HepG2 (cell line): ENCODE results near the gene NUDT22. TPM values are rescaled to one million over a fixed set of nuclear protein-coding genes. Genes with fewer than 3 reads are reported as not detected.

Experiments
- ASH2L ChIP-seq: fragments of 300-600, 200-600 bp; sonication (generic); IDR thresholded peaks from 2 replicates; pipeline ENCODE4 v1.7.0; 2017; ENCODE audit warnings: low read depth, mild to moderate bottlenecking, moderate library complexity, mixed read lengths, low read length; ENCODE audit not compliant: insufficient read length
- DRAP1 ChIP-seq: IDR thresholded peaks from 2 replicates; pipeline ENCODE4 v1.6.1; 2016; ENCODE audit warnings: missing genetic modification reagents, missing compliant biosample characterization
- HMGXB4 ChIP-seq, 2 experiments: sonication (generic) in 1 of 2; formaldehyde crosslinking in 1 of 2; IDR thresholded peaks; 2 replicates each; pipeline versions ENCODE4 v1.4.0 to v1.6.1; 2018 to 2020; ENCODE audit warnings: missing genetic modification reagents in 2 of 2, borderline replicate concordance in 1 of 2, low read depth in 1 of 2, mild to moderate bottlenecking in 1 of 2, missing biosample characterization in 1 of 2
- HNRNPLL ChIP-seq: fragments of 200-400 bp; formaldehyde crosslinking; IDR thresholded peaks from 2 replicates; pipeline ENCODE4 v1.6.1; 2017; ENCODE audit warnings: mild to moderate bottlenecking, low read depth, low read length; ENCODE audit not compliant: poor library complexity, severe bottlenecking
- KDM5B ChIP-seq: sonication (generic); formaldehyde crosslinking; IDR thresholded peaks from 2 replicates; pipeline ENCODE4 v1.4.0; 2020; ENCODE audit warnings: missing genetic modification reagents, mild to moderate bottlenecking, borderline replicate concordance
- KLF11 ChIP-seq: IDR thresholded peaks from 2 replicates; pipeline ENCODE4 v1.6.1; 2016; ENCODE audit warnings: missing compliant biosample characterization
- MIER2 ChIP-seq: IDR thresholded peaks from 2 replicates; pipeline ENCODE4 v1.6.1; 2016; ENCODE audit warnings: missing biosample characterization, missing genetic modification reagents
- NFIB ChIP-seq: sonication (generic); formaldehyde crosslinking; IDR thresholded peaks from 2 replicates; pipeline ENCODE4 v1.9.0; 2021; ENCODE audit warnings: missing genetic modification reagents, mild to moderate bottlenecking, borderline replicate concordance
- ZBTB26 ChIP-seq: IDR thresholded peaks from 2 replicates; pipeline ENCODE4 v1.6.1; 2016; ENCODE audit warnings: missing compliant biosample characterization, missing genetic modification reagents, borderline replicate concordance
- ZBTB49 ChIP-seq: sonication (generic); formaldehyde crosslinking; IDR thresholded peaks from 2 replicates; pipeline ENCODE4 v1.4.0; 2020; ENCODE audit warnings: missing genetic modification reagents, borderline replicate concordance
- ZNF230 ChIP-seq: sonication (generic); formaldehyde crosslinking; IDR thresholded peaks from 2 replicates; pipeline ENCODE4 v1.4.0; 2020; ENCODE audit warnings: mild to moderate bottlenecking, missing genetic modification reagents
- ZNF263 ChIP-seq: sonication (generic); formaldehyde crosslinking; IDR thresholded peaks from 2 replicates; pipeline ENCODE4 v1.4.0; 2020; ENCODE audit warnings: missing genetic modification reagents
- ZNF264 ChIP-seq: sonication (generic); formaldehyde crosslinking; IDR thresholded peaks from 2 replicates; pipeline ENCODE4 v1.4.0; 2020; ENCODE audit warnings: missing genetic modification reagents
- ZNF331 ChIP-seq: sonication (generic); formaldehyde crosslinking; IDR thresholded peaks from 2 replicates; pipeline ENCODE4 v1.4.0; 2020; ENCODE audit warnings: missing genetic modification reagents
- ZNF550 ChIP-seq: sonication (generic); formaldehyde crosslinking; IDR thresholded peaks from 2 replicates; pipeline ENCODE4 v1.4.0; 2020; ENCODE audit warnings: mild to moderate bottlenecking, missing genetic modification reagents, borderline replicate concordance
- ZNF557 ChIP-seq: sonication (generic); formaldehyde crosslinking; IDR thresholded peaks from 2 replicates; pipeline ENCODE4 v1.4.0; 2020; ENCODE audit warnings: missing genetic modification reagents
- ZNF607 ChIP-seq: sonication (generic); formaldehyde crosslinking; IDR thresholded peaks from 2 replicates; pipeline ENCODE4 v1.5.1; 2020; ENCODE audit warnings: missing genetic modification reagents, mild to moderate bottlenecking, borderline replicate concordance
- ZNF710 ChIP-seq: sonication (generic); formaldehyde crosslinking; IDR thresholded peaks from 2 replicates; pipeline ENCODE4 v1.5.0; 2020; ENCODE audit warnings: mild to moderate bottlenecking, missing genetic modification reagents, borderline replicate concordance
- polyA plus RNA-seq, 8 experiments: library from polyadenylated mRNA; depleted of rRNA in 3 of 8; stranded (reverse) in 7 of 8; unstranded in 1 of 8; fragments of >200 nt; fragmentation: Illumina TruSeq in 4 of 8; extraction: Trizol in 4 of 8; gene quantifications; 2 replicates each; pipeline versions ENCODE4 v1.2.1 to v1.2.3, GENCODE V29; 2011 to 2016; ENCODE audit warnings: low read depth in 4 of 8, missing spikeins in 1 of 8, mixed read lengths in 1 of 8; ENCODE audit not compliant: insufficient read depth in 1 of 8
- total RNA-seq, 5 experiments: library from RNA; depleted of rRNA; stranded (reverse); fragments of >200 nt; fragmentation: Illumina TruSeq; extraction: Trizol; gene quantifications; 2 replicates each; pipeline ENCODE4 v1.2.3, GENCODE V29; 2016; ENCODE audit warnings: low read depth in 1 of 5

NUDT22 gene
- total and polyA plus RNA-seq, 2 of the 13 experiments (the other 11 are each of a cell fraction or from before 2014, with no cell fraction given): 33.5 to 39.8 TPM

- peak; percentile 67; the same call in 1 of the 2 replicates for TF ChIP-seq KLF11 (CRISPR knock-in tag)
- TF ChIP-seq HMGXB4 (CRISPR knock-in tag; IDR thresholded peaks at IDR 0.05; ENCODE audit: borderline replicate concordance in 1 of 2, low read depth in 1 of 2): peak; percentile 2 to 79; a peak in 1 of 4 replicates
- no peak for TF ChIP-seq MIER2 (CRISPR knock-in tag)
- peak; percentile 39; the same call in 1 of the 2 replicates for TF ChIP-seq ZNF263 (CRISPR knock-in tag)
- TF ChIP-seq ZNF264 (CRISPR knock-in tag): peak; percentile 56; the same call in 1 of the 2 replicates
- no peak for TF ChIP-seq ZNF550 (CRISPR knock-in tag)
- 0 out of 2 replicates have a peak, but pooled peaks have one; percentile 49 for TF ChIP-seq ZNF607 (CRISPR knock-in tag)
- peak; percentile 51 for TF ChIP-seq ASH2L
- no peak for TF ChIP-seq ZBTB49
- TF ChIP-seq ZBTB26 (CRISPR knock-in tag): peak; percentile 97; the same call in 1 of the 2 replicates
- TF ChIP-seq ZNF710: 0 out of 2 replicates have a peak, but pooled peaks have one; percentile 42
- TF ChIP-seq KDM5B: no peak
- no peak for TF ChIP-seq NFIB (CRISPR knock-in tag)
- peak; percentile 72; the same call in 1 of the 2 replicates for TF ChIP-seq ZNF557
- peak; percentile 95 for TF ChIP-seq DRAP1 (CRISPR knock-in tag)
- TF ChIP-seq ZNF230 (CRISPR knock-in tag): no peak
- peak; percentile 44; the same call in 1 of the 2 replicates for TF ChIP-seq ZNF331
- peak; percentile 76 for TF ChIP-seq HNRNPLL
These were observed 40.2 kb upstream of the NUDT22 start, which contains the start of gene STIP1 (continued) for GRCh38 chr11:64185693-64186491.
